PC-9 (cell line): ENCODE data around the gene PDXDC1.
"Not testable (repeated sequence)": the region's sequence is repeated elsewhere in the genome, so short reads cannot be mapped to it uniquely, and the experiment has no call there.

ENCODE experiments used
- EZH2 ChIP-seq: fragments of 200-600 bp; sonication (generic); IDR thresholded peaks from 2 replicates; pipeline ENCODE4 v1.8.0; 2017; ENCODE audit warnings: antibody characterized with exemption, low read depth
- TF ChIP-seq, protein P1 (sequence below): fragments of 200-600 bp; sonication (generic); conservative IDR thresholded peaks from 2 replicates; pipeline ENCODE4 v1.6.1; 2017; ENCODE audit warnings: mixed run types, antibody characterized with exemption, mild to moderate bottlenecking, moderate library complexity

DNA sequence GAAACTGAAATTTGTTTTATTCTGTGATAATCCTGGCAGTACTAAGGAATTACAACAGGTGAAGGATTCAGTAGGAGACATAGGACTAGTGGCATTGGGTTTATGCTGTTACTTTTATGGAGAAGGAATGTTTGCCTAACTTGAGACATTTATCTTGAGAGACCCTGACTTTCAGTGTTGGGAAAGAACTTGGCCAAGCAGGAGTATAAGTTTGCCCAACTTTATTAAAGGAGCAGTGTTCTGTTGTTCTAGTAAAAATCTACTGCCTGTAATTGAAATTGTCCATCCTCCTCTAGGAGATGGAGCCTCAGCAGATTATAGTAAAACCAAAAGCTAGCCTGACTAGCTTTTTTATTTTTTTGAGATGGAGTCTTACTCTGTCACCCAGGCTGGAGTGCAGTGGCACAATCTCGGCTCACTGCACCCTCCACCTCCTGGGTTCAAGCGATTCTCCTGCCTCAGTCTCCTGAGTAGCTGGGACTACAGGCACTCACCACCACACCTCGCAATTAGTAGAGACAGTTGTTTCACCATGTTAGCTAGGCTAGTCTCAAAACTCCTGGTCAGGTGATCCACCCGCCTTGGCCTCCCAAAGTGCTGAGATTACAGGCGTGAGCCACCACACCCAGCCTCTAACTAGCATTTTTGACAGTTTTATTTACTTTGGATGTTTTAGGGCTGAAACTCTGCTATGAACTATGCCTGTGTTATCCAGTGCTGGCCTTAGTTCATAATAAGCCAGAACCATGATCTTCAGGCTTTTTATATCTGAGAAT lies 30.7 kb downstream of the PDXDC1 start:
- TF ChIP-seq, protein P1, sequence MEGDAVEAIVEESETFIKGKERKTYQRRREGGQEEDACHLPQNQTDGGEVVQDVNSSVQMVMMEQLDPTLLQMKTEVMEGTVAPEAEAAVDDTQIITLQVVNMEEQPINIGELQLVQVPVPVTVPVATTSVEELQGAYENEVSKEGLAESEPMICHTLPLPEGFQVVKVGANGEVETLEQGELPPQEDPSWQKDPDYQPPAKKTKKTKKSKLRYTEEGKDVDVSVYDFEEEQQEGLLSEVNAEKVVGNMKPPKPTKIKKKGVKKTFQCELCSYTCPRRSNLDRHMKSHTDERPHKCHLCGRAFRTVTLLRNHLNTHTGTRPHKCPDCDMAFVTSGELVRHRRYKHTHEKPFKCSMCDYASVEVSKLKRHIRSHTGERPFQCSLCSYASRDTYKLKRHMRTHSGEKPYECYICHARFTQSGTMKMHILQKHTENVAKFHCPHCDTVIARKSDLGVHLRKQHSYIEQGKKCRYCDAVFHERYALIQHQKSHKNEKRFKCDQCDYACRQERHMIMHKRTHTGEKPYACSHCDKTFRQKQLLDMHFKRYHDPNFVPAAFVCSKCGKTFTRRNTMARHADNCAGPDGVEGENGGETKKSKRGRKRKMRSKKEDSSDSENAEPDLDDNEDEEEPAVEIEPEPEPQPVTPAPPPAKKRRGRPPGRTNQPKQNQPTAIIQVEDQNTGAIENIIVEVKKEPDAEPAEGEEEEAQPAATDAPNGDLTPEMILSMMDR: not testable (repeated sequence)
- not testable (repeated sequence) for TF ChIP-seq EZH2
